Activated CD8-positive, alpha-beta memory T cell treated with anti-CD3 and anti-CD28 coated beads, Interleukin-2, amount 10 ng/mL, durations not matched to agents 7 days and 5 days (primary cell): Measurements from ENCODE around the gene MYO18A. TPM values are rescaled to one million over a fixed set of nuclear protein-coding genes. Genes with fewer than 3 reads are reported as not detected.

ENCODE experiments used
- ATAC-seq: fragments of 150-1000 bp; cut with Tn5 transposase; one replicate; pipeline ENCODE4 v1.10.0; 2021; ENCODE audit warnings: moderate library complexity
- CTCF ChIA-PET: fragments of 350-600 bp; sonication (Branson Sonifier 250); formaldehyde crosslinking; loops from one replicate; lab custom pipeline; 2021; ENCODE audit warnings: antibody characterized with exemption; lab: Charles Lee
- DNase-seq: peaks from one replicate; pipeline ENCODE4 v3.0.0-alpha.2; 2020
- H3K27ac Mint-ChIP-seq: one replicate; pipeline ENCODE4 v1.8.0; 2021; ENCODE audit warnings: mild to moderate bottlenecking, mixed read lengths
- H3K27me3 Mint-ChIP-seq: one replicate; pipeline ENCODE4 v1.8.0; 2021; ENCODE audit warnings: mixed read lengths
- H3K36me3 Mint-ChIP-seq: one replicate; pipeline ENCODE4 v1.8.0; 2021; ENCODE audit warnings: mild to moderate bottlenecking, mixed read lengths
- H3K4me1 Mint-ChIP-seq: one replicate; pipeline ENCODE4 v1.8.0; 2021; ENCODE audit warnings: mixed read lengths
- H3K4me3 Mint-ChIP-seq: one replicate; pipeline ENCODE4 v1.8.0; 2021; ENCODE audit warnings: mild to moderate bottlenecking, moderate library complexity, mixed read lengths
- H3K9me3 Mint-ChIP-seq: one replicate; pipeline ENCODE4 v1.8.0; 2022; ENCODE audit warnings: low read depth, mixed read lengths
- total RNA-seq, 2 experiments: library from RNA; stranded (reverse); gene quantifications; one replicate each; pipeline ENCODE4 v1.2.3, GENCODE V29; 2021

MYO18A gene
- total RNA-seq, 2 experiments from 2014 or later = 67.7 to 85.8 TPM

DNA sequence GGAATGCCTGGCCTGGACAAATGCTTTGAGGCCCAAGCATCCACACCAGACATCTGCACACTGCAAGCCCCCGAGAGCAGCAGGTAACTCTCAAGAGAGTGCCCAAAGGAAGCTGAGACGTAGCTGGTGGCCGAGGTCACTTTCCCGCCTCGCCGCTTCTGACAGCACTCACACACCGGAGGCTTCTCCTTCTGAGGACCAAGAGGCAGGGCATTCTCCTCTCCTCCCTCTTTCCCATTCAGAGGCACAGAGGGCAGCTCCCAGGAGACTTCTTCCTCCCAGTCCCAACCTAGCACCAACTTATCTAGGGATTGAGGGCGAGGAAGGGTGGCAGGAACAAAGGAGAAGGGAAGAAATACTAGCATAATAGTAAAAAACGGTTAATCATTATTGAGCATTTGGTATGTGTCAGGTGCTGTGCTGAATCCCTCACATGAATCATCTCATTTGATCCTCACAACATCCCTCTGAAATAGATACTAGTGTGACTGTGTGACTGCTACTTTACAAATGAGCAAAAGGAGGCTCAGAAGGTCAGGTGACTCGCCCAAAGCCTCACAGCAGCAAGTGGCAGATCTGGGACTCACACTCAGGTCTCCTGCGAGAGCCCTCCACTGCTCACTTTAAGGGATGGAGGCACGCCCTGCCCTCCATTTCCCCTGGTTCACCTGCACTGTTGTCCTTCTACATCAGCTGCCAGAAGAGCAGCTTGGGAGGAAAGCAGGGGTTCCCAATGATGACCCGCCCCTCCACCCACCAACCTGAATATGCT is 41.8 kb downstream of the MYO18A start:
- peak overlapping the region; percentile 97 for H3K4me3 Mint-ChIP-seq
- CTCF ChIA-PET = interaction anchor here (0.6 to 20.5 kb wide), 7 partner anchors 10 to 173 kb away, joined by 3 to 557 read pairs (median 9); partner anchors contain the start of genes MYO18A and NUFIP2
- DNase-seq (peak; percentile 88), ATAC-seq (peak; percentile 47)
- H3K27ac Mint-ChIP-seq = peak overlapping the region; percentile 92
- H3K27me3 Mint-ChIP-seq = no peaks in the 10 kb centered on the region
- H3K36me3 Mint-ChIP-seq = peaks cover 5% of the 10 kb centered on the region
- no peaks in the 10 kb centered on the region for H3K9me3 Mint-ChIP-seq
- peaks cover 66% of the 10 kb centered on the region for H3K4me1 Mint-ChIP-seq

DNA sequence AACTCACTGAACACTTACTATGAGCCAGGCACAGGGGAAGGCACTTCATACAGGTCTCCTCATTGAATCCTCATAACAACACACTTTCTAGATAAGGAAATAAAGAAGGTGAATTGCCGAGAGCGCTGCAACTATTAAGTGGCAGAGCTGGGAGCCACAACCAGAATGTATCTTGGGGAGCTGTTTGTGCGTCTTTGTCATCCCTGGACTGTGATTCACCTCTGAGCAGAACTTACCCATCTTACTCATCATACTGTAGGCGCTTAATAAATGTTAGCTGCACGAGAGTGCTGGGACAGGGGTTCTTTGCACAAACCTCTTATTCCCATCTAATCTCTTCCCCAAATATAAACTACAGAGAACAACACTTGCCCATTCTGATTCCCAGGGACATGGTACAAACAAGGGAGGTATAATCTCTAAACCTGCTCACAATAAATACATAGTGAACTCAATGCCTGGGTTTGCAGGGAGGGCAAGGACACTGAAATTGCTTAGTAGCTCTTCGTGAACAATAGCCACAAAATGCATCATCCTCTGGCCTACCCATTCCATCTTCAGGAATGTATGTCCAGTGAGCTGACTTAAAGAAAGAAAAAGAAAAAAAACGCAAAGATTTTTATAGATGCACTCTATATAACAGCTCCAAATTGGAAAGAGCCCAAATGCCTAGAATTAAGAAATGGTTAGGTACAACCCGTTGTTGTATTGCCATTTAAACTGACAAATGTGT is 43.0 kb downstream of the MYO18A start:
- H3K9me3 Mint-ChIP-seq = no peaks in the 10 kb centered on the region
- ATAC-seq (no peak), DNase-seq (peak; percentile 66)
- peaks cover 5% of the 10 kb centered on the region for H3K36me3 Mint-ChIP-seq
- peak overlapping the region; percentile 97 for H3K4me3 Mint-ChIP-seq
- no peaks in the 10 kb centered on the region for H3K27me3 Mint-ChIP-seq
- H3K4me1 Mint-ChIP-seq = peaks cover 68% of the 10 kb centered on the region
- CTCF ChIA-PET = interaction anchor here (1.0 to 20.5 kb wide), 9 partner anchors 11 to 410 kb away, joined by 3 to 557 read pairs (median 7); partner anchors contain the start of genes MYO18A and NUFIP2
- peak overlapping the region; percentile 92 for H3K27ac Mint-ChIP-seq

DNA sequence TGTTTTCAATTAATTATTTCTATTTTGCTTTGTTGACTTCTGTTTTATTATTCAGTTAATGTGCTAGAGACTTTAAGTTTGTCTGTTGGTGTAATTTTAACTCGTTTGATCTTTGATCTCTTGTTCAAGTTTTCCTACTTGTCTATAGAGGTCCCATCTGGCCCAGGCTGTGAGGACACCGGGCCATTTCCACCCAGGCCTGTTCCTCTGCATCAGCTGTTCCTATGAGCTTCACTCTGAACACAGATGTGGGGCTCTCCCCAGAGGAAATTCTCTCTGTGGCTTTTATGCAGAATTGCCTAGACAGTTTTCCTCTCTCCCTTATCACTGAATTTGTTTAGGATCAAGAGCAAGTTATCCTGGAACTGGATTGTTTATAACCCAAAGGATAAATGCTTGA is 44.7 kb downstream of the MYO18A start:
- ATAC-seq = no peak
- Mint-ChIP-seq H3K9me3 (no peaks in the 10 kb centered on the region), H3K36me3 (peaks cover 5% of the 10 kb centered on the region), H3K27me3 (no peaks in the 10 kb centered on the region), H3K4me3 (no peak overlapping the region), H3K27ac (no peak overlapping the region), H3K4me1 (peaks cover 71% of the 10 kb centered on the region)
- DNase-seq = no peak
- CTCF ChIA-PET = interaction anchor here (5.2 to 8.0 kb wide), 3 partner anchors 12 to 19 kb away, joined by 41 to 91 read pairs (median 55); no protein-coding TSS in a partner anchor

GRCh38 chr17:29133121-29133713 is 47.0 kb downstream of the MYO18A start:
- no peak for DNase-seq
- Mint-ChIP-seq H3K36me3 (peaks cover 5% of the 10 kb centered on the region), H3K4me1 (peaks cover 56% of the 10 kb centered on the region), H3K27me3 (no peaks in the 10 kb centered on the region), H3K27ac (no peak overlapping the region), H3K4me3 (no peak overlapping the region), H3K9me3 (no peaks in the 10 kb centered on the region)
- CTCF ChIA-PET = interaction anchor here (1.3 to 5.8 kb wide), 9 partner anchors 9 to 407 kb away, joined by 3 to 55 read pairs (median 9); partner anchors contain the start of gene TLCD1
- no peak for ATAC-seq

DNA sequence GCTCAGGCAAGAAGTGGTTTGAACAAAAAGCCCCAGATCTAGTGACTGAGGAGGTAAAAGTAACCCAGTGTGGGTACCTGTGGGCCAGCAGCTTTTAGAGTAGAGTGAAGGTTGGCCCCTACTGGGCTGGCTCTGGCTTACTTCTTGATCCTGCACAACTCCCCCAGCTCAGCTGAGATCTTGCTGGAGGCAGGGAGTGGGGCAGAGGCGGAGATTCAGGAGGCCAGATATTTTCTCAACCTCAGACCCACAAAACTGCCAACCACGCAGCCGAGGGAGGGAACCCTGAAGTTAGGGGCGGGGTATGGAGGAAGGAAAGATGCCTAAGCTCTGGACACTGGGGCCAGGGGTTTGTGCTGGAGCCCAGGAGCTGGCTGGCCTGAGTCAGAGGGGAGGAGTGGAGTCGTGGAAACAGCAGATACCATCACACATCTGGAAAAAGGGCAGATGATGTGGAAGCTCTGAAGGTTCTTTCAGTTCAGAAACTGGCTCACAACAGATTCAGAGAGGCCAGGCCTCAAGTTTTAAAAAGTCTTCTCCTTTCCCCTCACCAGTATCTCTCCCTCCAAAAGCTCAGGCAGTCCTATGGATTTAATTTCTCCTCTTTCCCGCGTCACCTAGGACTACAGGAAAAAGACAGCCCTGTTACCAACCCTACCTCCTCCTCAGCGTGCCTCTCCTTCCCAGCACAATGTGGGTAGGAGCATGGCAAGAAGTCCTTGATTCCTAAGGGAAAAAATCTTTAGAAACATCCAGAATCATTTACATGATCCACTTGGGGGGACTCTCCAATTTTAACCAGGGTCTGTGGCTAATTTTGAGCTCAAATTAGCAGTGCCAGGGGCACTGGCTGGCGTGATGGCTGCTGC is 48.1 kb downstream of the MYO18A start:
- Mint-ChIP-seq H3K36me3 (peaks cover 5% of the 10 kb centered on the region), H3K27me3 (no peaks in the 10 kb centered on the region), H3K27ac (peak overlapping the region; percentile 46), H3K4me1 (peaks cover 44% of the 10 kb centered on the region), H3K4me3 (no peak overlapping the region), H3K9me3 (no peaks in the 10 kb centered on the region)
- no peak for DNase-seq
- CTCF ChIA-PET = interaction anchor here (0.7 to 5.8 kb wide), 14 partner anchors 8 to 405 kb away, joined by 3 to 55 read pairs (median 6); partner anchors contain the start of genes MYO18A and TLCD1
- peak; percentile 24 for ATAC-seq

DNA sequence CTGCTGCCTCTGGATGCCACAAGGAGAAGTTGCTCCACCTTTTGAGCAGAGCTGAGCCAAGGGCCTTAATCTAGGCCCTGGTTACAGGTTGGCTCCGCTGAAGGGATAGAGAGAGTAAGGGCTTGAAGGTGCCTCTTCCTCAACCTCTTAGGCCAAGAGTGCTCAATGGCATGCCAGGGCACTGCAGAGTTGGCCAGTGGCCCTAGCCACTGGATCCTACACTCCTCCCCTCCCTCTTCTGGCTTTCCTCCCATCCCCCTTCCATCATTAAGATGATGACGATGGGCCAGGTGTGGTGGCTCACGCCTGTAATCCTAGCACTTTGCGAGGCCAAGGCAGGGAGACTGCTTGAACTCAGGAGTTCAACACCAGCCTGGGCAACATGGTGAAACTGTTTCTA is 50.5 kb downstream of the MYO18A start:
- Mint-ChIP-seq H3K9me3 (no peaks in the 10 kb centered on the region), H3K27ac (no peak overlapping the region), H3K4me1 (peaks cover 28% of the 10 kb centered on the region), H3K4me3 (no peak overlapping the region), H3K36me3 (no peaks in the 10 kb centered on the region), H3K27me3 (no peaks in the 10 kb centered on the region)
- CTCF ChIA-PET = interaction anchor here (0.7 to 5.8 kb wide), 9 partner anchors 10 to 177 kb away, joined by 3 to 55 read pairs (median 6); partner anchors contain the start of gene MYO18A
- ATAC-seq = no peak
- no peak for DNase-seq

GRCh38 chr17:29127840-29128239 is 52.4 kb downstream of the MYO18A start:
- ATAC-seq = no peak
- H3K9me3 Mint-ChIP-seq = no peaks in the 10 kb centered on the region

GRCh38 chr17:29126268-29126930 is 53.8 kb downstream of the MYO18A start:
- ATAC-seq (no peak), DNase-seq (no peak)
- Mint-ChIP-seq H3K4me1 (peaks cover 8% of the 10 kb centered on the region), H3K36me3 (no peaks in the 10 kb centered on the region), H3K27me3 (no peaks in the 10 kb centered on the region), H3K9me3 (no peaks in the 10 kb centered on the region), H3K4me3 (no peak overlapping the region), H3K27ac (no peak overlapping the region)
- CTCF ChIA-PET = interaction anchor here (1.7 to 12.9 kb wide), 7 partner anchors 7 to 33 kb away, joined by 6 to 557 read pairs (median 18); no protein-coding TSS in a partner anchor

More at GRCh38 chr17:29127840-29128239, 52.4 kb downstream of the MYO18A start:
- DNase-seq = no peak
- CTCF ChIA-PET = interaction anchor here (0.6 to 3.3 kb wide), 8 partner anchors 10 to 174 kb away, joined by 3 to 22 read pairs (median 4); partner anchors contain the start of gene MYO18A
- Mint-ChIP-seq H3K27me3 (no peaks in the 10 kb centered on the region), H3K4me1 (peaks cover 23% of the 10 kb centered on the region), H3K27ac (no peak overlapping the region), H3K4me3 (no peak overlapping the region), H3K36me3 (no peaks in the 10 kb centered on the region)

DNA sequence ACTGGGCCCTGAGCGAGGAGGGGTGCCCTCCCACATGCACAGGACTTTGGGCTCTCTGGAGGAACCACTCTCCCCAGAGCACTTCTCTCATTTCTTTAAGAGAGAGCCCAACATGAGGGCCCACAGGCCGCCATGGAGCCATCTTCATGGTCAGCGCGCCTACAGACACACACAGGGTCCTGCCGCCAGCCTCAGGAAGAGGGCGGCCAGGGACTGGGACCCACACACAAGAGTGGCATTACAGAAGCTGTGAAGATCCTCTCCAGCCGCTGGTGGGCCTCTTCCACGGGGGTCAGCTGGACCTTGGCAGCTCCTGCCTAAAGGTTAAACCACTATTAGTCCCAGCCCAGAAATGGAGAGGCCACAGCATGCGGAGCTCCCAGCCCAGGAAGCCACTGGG is 54.5 kb downstream of the MYO18A start:
- H3K9me3 Mint-ChIP-seq = no peaks in the 10 kb centered on the region
- H3K27me3 Mint-ChIP-seq = no peaks in the 10 kb centered on the region
- no peaks in the 10 kb centered on the region for H3K36me3 Mint-ChIP-seq
- H3K27ac Mint-ChIP-seq = no peak overlapping the region
- no peak for DNase-seq
- peaks cover 2% of the 10 kb centered on the region for H3K4me1 Mint-ChIP-seq
- no peak for ATAC-seq
- H3K4me3 Mint-ChIP-seq = no peak overlapping the region
- CTCF ChIA-PET = interaction anchor here (2.1 to 12.9 kb wide), 8 partner anchors 8 to 166 kb away, joined by 9 to 557 read pairs (median 21); no protein-coding TSS in a partner anchor

DNA sequence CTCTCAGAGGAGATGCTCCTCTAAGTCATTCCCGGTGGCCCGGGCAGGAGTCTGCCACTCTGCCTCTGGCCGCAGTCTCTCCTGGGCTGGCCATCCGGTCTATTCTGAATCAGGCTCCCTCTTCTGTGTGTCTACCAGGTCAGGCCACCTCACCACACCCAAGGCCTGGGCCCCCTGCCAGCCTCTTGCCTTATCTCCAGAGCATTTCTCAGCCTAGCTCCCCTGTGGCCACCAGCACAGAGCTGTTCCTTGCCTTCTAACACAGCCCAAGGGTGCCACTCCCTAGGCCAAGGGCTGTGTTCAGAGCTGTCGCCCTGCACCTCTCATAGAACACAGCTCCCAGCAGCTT is 55.3 kb downstream of the MYO18A start:
- ATAC-seq = no peak
- Mint-ChIP-seq H3K36me3 (peaks cover under 1% of the 10 kb centered on the region), H3K9me3 (no peaks in the 10 kb centered on the region), H3K27ac (peak overlapping the region; percentile 6), H3K4me3 (no peak overlapping the region), H3K4me1 (peaks cover 2% of the 10 kb centered on the region), H3K27me3 (no peaks in the 10 kb centered on the region)
- DNase-seq = no peak
- CTCF ChIA-PET = interaction anchor here (1.3 to 12.9 kb wide), 18 partner anchors 9 to 171 kb away, joined by 4 to 557 read pairs (median 12); partner anchors contain the start of gene MYO18A

DNA sequence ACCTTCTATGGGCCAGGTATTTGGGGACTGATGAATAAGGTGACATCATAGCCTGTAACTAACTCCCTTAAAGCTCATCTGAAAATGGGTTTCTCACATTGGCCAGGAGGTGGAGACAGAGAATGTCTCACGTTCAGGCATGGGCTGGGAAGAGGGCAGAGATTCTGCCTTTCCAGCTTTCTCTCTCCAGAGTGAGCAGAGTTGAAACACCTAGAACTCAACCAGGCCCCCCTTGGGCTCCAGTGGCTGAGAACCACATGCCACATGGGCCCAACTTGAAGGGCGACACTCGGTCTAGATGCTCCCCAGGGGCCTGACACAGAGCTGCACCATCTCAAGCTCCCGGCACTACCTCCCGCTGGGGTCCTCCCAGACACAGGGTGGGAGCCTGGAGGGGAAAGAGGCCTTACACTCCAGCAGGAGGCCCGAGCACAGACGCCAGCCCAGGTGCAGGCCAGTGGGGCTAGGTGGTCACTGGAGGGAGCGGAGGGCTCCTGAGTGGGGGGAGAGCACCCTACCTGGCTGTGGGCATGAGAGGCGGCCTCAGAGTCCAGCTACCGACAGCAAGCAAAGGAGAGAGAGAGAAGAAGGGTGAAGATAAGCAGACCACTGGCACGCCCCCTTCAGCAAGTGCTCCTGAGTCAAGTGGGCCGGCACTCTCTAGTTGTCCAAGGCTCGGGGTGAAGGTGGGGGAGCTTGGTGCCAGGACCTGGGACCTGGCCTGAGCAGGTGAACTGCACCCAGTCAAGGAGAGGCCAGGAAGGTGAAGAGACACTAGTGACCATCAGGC is 55.9 kb downstream of the MYO18A start:
- Mint-ChIP-seq H3K27me3 (no peaks in the 10 kb centered on the region), H3K4me3 (no peak overlapping the region), H3K4me1 (peaks cover 2% of the 10 kb centered on the region), H3K27ac (no peak overlapping the region), H3K36me3 (peaks cover 5% of the 10 kb centered on the region), H3K9me3 (no peaks in the 10 kb centered on the region)
- DNase-seq = peak; percentile 66
- ATAC-seq = peak; percentile 91
- CTCF ChIA-PET = interaction anchor here (0.6 to 12.9 kb wide), 36 partner anchors 8 to 491 kb away, joined by 3 to 557 read pairs (median 5); partner anchors contain the start of gene MYO18A
